Thyroid gland (tissue), 4 donors: Measurements from ENCODE around the gene TPD52L1.

Experiments used
- CTCF ChIP-seq, 6 experiments: fragments of 200-600 bp in 3 of 6; fragments of 450-650 bp in 3 of 6; sonication (generic) in 3 of 6; IDR thresholded peaks; one replicate each; pipeline ENCODE4 v1.5.1; 2016 to 2019; ENCODE audit warnings: antibody characterized with exemption in 6 of 6, mild to moderate bottlenecking in 2 of 6, inconsistent platforms in 1 of 6, moderate library complexity in 1 of 6
- POLR2A ChIP-seq, 2 donors: fragments of 450-650 bp; IDR thresholded peaks; one replicate each; pipeline ENCODE4 v1.6.1; 2017; ENCODE audit warnings: antibody characterized with exemption in 2 of 2, mild to moderate bottlenecking in 2 of 2, moderate library complexity in 1 of 2

- TF ChIP-seq CTCF (IDR thresholded peaks at IDR 0.05): no peak
- TF ChIP-seq POLR2A (IDR thresholded peaks at IDR 0.05): no peak
Observed at GRCh38 chr6:125213939-125214338, 60.4 kb downstream of the TPD52L1 start.
